GM21576 (cell line): ENCODE results near the gene ADAMTS9.

Experiments
- ATAC-seq: cut with Tn5 transposase; IDR thresholded peaks from one replicate; pipeline ENCODE4 v1.9.1; 2021; ENCODE audit warnings: mild to moderate bottlenecking, moderate library complexity; ENCODE audit not compliant: unreplicated experiment

The ADAMTS9 gene

GRCh38 chr3:64685800-64686445, 1.9 kb downstream of the ADAMTS9 start:
- ATAC-seq = no peak

- no peak for ATAC-seq
Measured at GRCh38 chr3:64685331-64685799, 2.4 kb downstream of the ADAMTS9 start.

DNA sequence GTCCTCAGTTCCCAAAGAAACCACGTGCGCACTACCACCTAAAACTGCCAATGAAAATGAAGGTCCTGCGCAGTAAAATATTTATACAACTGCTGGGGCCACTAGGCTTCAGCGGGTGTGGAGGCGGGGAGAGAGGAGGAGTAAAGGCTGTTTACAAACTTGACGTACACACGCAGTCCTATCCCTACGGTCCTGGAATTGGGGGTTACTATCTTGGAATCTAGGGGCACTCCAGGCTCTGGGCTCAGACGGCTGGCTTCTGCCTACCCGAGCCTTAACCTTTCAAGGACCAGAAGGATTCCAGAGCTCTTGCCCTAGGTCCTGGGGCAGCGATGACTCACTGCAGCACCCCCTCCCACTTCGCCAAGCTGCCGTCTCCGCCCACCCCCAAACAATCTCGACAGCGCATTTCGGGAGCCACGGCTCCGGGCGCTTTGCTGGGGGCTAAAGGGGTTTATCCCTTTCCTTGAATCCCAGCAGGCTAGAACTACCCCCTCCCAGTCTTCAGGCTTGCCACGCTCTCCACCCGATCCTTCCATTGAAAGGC, 3.0 kb downstream of the ADAMTS9 start:
- ATAC-seq = no peak

DNA sequence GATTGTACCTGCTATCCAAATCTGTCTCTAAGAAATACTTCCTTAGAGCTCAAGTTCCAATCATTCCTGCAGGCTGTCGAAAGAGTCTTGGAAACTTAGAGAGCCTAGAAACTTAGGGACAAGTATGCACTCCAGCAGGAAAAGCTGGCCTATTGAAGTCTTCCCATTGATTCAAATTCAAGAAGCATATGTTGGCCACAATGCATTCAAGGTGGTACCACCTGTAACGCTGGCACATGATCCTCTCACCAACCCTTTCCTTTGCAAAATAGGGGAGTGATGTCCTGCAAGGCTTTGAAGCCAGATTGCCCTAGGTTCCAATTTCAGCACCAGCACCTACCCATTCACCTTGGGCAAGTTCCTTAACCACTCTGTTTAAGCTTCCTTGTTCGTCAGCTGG, 6.0 kb downstream of the ADAMTS9 start:
- no peak for ATAC-seq

DNA sequence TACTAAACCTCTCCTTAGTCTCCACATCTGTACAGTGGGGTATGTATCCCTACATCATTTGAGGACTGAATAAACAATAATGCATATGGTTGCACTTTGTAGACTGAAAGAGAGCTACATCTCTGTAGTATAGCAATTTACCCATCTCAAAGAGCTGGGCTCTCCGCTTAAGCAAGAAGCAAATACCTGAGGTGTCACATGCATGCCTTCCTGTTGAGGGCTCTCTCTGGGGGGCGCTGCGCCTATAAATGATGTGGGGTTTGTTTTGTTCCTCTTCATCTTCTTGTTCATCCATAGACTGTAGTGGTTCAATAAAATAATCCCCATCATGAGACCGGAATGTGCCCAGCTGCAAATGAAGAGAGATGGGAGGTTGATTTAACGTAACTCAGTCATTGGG, 6.8 kb downstream of the ADAMTS9 start:
- ATAC-seq = no peak

DNA sequence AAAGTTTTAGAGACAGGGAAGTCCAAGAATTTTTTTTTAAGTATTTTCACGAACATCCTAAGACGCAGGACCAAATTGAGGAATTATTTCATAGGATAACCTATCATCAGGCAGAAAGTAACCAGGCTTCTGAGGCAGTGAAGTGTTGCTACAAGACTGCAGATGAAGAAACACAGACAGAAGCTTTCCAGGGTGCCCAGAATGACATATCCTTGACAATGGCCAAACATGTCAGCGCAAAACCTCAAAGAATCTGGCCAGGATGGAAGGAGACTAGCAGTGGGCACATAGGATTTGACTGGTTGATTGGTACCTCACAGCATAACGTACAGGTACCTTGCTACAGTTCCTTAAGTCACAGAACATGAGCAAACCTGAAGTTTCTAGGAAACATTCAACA, 7.5 kb downstream of the ADAMTS9 start:
- ATAC-seq = no peak

DNA sequence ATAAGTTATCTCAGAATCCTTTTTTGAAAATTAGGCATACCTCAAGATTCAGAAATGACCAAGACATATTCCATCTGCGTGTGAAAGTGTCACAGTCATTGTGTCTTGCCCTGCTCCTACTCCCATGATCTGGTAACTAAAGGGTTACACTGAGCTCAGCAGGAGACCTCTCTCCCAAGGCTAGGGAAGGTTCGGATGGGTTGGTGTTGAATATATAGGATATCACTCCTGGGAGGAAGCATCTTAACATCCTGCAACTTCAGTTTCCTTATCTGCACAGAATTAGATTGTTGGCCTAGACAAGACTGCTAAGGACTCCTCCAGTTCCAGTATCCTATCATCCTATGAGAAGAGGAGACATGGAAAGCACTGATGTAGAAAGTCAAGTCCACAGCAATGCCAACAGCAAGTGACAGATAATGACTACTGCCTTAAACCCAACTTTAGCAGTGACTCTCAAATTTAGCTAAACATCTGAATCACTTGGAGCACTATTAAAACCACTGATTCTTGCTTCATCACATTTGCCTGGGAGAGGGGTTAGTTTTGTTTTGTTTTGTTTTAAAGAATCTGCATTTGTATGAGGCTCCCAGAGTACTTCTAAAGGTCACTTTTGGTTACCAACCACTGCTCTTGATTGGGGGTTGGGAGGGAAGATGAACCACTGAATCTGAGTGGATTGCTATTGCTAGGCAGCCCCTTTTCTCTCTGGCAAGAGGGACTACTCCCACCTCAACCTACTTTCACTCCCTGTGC, 9.7 kb downstream of the ADAMTS9 start:
- ATAC-seq = no peak

DNA sequence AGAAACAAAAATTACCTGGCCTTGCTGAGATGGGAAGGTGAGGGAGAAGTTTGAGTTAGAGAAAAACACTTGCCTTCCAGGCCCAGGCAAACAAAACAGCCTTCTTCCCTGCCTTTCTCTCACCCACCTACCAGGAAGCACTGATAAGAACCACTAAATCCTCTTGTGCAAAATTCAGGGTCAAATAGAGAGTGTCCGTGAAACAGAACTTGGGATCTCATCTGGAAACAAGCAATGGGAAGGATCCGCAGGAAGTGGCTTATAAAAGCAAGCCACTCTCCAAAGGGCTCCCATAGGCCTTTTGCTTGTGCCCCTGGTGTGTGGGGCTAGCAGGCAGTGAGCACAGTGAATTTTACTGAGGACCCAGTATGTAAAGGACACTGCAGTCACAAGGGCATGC, 11.0 kb downstream of the ADAMTS9 start:
- no peak for ATAC-seq

- no peak for ATAC-seq
Measured at GRCh38 chr3:64675687-64676247, 12.0 kb downstream of the ADAMTS9 start.

GRCh38 chr3:64674591-64675076, 13.2 kb downstream of the ADAMTS9 start:
- ATAC-seq = no peak

GRCh38 chr3:64673159-64673715, 14.6 kb downstream of the ADAMTS9 start:
- no peak for ATAC-seq

DNA sequence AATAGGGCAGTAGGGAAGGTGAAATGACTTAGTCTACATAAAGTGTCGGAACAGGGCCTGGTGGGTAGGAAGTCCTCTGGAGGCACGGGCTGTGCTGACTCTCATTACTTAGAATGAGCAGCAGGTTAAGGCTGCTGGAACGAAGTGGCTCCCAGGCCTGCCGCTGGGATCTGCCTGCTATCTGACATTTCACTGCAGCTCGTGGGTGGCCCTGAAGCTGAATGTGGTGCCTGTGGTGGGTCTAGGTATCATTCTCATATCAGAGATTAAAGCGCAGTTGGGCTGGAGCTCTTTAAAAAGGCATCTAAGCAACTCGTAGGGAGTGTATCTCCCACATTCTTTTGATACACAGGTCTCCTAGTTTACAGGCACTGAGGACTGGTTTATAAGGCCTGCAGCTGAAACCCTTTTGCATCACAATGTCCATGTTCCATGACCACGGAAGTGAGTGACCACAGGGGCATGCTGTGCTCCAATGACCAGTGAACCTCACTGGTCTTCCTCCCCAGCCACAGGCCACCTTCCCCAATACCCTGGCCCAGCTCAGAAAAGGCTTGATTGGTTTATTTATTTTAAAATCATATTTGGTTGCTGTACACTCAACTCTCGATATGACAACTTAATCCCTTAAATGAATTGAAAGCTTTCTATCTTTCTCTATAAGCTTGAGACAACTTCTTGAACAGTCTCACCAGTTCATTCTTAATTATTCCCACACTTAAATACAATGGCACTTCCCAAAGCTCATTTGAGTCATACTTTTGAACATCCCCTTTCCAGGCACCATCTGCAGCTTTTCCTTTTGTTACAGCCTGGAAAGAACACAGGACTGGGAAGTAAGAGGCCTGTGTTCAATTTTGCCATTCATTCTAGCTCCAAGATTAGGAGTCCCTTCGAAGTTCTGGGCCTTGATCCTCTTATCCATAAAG, 19.0 kb downstream of the ADAMTS9 start:
- ATAC-seq = no peak

DNA sequence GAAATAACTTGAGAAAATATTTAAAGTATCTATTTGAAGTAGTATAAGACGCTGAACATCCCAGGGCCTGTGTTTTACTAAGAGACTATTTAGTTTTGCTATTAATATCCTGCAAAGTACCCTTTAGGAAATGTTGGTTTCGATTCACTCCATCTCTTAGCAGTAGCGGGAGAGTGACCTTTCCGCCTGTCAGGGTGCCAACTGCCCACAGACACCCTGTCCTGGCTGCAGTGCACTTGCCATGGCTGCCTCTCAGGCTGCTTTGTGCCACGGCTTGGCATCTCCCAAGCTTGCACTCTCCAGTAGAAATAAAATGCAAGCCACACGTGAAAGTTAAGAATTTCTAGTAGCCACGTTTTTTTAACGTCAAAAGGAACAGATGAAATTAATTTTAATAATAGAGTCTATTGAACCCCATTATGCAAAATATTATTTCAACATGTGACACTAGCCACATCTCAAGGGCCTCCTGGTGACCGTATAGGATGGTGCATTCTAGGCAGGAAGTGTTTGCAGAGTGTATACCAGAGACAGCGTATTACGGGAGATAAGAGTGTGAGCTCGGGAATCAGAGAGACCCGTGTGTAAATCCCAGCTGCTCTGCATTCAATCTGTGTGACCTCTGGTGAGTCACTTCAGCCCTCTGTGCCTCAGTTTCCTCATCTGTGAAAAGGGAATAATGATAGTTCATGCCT, 19.8 kb downstream of the ADAMTS9 start:
- no peak for ATAC-seq

DNA sequence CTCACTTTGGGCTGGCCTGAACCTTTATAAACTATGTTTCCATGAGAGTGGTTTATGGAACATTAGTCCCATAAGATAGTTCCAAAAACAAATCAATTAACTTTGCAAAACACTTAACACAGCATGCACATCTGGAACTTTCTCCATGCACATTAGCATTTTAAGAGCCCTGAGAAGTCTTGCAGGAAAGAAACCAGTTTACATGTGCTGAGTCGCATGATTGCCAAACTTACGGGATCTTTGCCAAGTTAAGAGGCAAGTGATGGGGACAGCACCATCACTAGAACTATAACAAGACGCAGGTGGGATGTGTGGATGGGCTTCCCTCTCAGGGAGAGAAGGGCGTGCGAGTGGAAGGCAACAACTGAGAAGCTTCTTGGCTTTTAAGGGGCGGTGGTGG, 20.7 kb downstream of the ADAMTS9 start:
- ATAC-seq = no peak

DNA sequence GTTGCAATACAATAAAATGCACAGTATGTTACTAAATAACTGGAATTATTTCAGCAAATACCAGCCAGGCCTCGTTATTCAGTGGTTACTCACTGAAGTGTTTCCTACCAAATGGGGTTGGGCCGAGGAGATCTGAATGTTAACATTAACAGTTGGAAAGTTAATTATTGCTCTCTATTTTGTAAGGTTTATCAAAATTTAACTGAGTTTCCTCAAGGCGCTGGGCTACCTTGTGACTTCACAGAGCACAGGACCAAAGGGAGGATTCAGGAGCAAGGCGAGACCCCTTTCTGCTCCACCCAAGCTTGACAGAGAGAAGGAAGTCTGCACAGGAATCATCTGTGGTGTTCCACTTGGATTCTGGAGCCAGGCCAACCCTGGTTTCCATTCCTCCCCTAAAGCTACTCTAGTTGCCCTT, 21.6 kb downstream of the ADAMTS9 start:
- ATAC-seq = no peak

GRCh38 chr3:64664397-64664796, 23.4 kb downstream of the ADAMTS9 start:
- ATAC-seq = no peak

DNA sequence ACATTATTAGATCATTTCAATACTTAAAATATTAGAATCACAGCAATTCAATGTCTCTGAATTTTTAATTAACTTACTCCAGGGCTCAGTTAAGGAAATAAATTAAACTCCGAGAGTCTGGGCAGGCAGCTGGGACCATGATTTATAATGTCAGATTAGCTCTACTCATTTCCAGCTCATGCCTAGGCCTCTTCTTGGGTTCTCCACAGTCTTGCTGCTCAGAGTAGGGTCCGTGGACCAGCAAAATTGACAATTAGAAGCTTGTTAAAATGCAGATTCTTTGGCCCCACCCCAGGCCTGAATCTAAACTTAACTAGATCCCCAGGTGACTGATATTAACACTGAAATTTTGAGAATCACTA, 28.2 kb downstream of the ADAMTS9 start:
- no peak for ATAC-seq

DNA sequence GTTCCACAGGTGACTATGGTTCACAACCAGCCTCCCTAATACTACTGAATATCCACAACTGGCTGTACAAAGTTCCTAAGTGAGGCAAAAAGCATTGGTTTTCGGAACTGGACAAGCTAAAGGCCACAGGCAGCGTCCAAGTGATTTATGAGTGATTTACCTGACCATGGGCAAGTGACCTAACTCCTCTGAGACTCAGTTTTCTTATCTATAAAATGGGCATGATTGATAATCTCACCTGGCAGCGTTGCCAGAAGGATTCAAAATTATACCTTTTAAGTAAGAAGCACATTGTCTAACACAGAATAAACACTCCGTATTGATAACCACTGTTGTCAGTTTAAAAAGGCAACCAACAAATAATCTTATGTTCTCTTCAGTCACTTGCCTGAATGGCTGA, 29.8 kb downstream of the ADAMTS9 start:
- ATAC-seq = no peak

DNA sequence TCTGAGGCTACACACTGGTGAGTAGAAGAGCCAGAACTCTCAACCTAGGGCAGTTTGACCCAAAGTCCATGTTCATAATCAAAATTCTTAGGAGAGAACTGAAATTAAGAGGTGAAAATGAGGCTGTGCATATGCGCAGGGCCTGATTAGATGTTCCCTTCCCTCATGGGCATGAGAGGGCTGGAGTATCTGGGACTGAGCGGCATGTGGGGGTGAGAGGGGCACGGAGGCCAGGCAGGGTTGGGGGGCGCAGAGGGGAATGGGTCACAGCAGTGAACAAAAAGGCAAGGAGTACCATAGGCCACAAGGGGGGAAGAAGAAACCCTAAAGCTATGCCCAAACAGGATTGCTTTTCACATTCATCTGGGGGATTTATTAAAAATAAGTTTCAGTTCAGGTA, 31.3 kb downstream of the ADAMTS9 start:
- ATAC-seq = no peak

- no peak for ATAC-seq
Measured at GRCh38 chr3:64655160-64655559, 32.6 kb downstream of the ADAMTS9 start.
